ENCODE measurements around the gene CDH20. TPM values are rescaled to one million over a fixed set of nuclear protein-coding genes. Genes with fewer than 3 reads are reported as not detected.

Gene CDH20
- total RNA-seq, 4 donors from 2014 or later = 5.9 TPM; not detected in 3

DNA sequence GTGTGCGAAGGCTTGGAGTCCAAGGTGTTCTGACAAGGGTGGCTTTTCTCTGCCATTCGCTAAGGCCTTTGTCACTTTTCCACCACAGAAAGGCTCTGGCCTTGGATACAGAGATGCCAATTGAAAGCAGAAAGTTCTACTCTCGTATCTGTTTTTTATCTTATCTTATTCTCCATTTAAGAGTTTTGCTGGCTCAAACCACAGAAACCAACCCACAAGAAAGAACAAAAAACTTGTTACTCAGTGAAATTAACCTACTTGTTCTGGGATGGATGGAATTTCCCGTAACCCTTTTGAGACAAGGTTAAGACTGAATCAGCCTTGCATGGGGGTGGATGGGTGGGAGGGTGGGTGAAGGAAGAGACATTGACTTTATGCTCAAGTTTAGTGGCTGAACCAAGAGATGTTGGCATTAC is 221.7 kb downstream of the CDH20 start:
- no peaks in the 10 kb centered on the region for H3K9me3 ChIP-seq

DNA sequence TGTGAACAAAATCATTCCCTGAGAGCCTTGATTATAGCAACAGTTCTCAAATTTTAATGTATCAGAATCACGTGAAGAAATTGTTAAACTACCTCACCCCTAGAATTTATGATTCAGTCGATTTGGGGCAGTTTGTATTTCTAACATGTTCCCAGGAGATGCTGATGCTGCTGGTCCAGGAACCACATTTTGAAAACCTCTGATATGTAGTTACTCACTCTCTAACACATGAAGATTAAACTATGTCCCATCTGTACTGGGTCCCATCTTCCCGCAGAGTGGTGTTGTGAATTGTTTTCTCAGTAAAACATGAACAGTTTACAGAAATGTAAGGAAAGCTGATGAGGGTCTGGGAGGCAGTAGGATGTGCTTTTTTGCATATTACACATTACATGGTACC is 223.1 kb downstream of the CDH20 start:
- intact Hi-C loops (cut with DNase I; ENCODE audit: low total_unique reads) = no loop called here
- DNase-seq = no peak
- TF ChIP-seq POLR2A (IDR thresholded peaks at IDR 0.05) = no peak
- TF ChIP-seq, protein P1, sequence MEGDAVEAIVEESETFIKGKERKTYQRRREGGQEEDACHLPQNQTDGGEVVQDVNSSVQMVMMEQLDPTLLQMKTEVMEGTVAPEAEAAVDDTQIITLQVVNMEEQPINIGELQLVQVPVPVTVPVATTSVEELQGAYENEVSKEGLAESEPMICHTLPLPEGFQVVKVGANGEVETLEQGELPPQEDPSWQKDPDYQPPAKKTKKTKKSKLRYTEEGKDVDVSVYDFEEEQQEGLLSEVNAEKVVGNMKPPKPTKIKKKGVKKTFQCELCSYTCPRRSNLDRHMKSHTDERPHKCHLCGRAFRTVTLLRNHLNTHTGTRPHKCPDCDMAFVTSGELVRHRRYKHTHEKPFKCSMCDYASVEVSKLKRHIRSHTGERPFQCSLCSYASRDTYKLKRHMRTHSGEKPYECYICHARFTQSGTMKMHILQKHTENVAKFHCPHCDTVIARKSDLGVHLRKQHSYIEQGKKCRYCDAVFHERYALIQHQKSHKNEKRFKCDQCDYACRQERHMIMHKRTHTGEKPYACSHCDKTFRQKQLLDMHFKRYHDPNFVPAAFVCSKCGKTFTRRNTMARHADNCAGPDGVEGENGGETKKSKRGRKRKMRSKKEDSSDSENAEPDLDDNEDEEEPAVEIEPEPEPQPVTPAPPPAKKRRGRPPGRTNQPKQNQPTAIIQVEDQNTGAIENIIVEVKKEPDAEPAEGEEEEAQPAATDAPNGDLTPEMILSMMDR (IDR thresholded peaks at IDR 0.05) = no peak
- H3K9me3 ChIP-seq = no peaks in the 10 kb centered on the region
- H3K27ac ChIP-seq = no peak overlapping the region
- no peaks in the 10 kb centered on the region for H3K36me3 ChIP-seq
- H3K4me3 ChIP-seq = no peak overlapping the region
- no peaks in the 10 kb centered on the region for H3K27me3 ChIP-seq
- no peaks in the 10 kb centered on the region for H3K4me1 ChIP-seq

More for the DNA sequence above, 221.7 kb downstream of the CDH20 start:
- DNase-seq = no peak
- intact Hi-C loops (cut with DNase I; ENCODE audit: low total_unique reads) = no loop called here
- Histone ChIP-seq H3K4me3 (no peak overlapping the region), H3K27me3 (no peaks in the 10 kb centered on the region), H3K4me1 (no peaks in the 10 kb centered on the region), H3K27ac (no peak overlapping the region), H3K36me3 (no peaks in the 10 kb centered on the region)
- TF ChIP-seq POLR2A (IDR thresholded peaks at IDR 0.05) = no peak
- TF ChIP-seq, protein P1 (IDR thresholded peaks at IDR 0.05) = no peak

DNA sequence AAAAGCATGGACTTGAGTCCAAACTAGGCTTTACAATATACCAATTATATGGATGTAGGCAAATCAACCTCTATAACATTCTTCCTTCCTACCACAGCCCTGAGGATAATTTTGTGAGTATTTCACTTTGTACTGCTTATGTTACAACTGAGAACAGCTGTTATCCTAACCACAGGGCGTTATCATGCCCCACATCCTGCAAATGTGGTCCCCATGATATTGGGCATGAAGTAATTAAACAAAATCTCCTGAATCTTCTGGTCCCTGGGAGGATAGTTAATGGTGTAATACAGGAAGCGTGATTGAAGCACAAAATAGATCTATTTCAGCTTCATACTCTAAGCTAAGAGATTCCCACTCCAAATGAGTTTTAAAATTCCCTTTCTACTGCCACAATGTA is 223.6 kb downstream of the CDH20 start:
- no peaks in the 10 kb centered on the region for H3K9me3 ChIP-seq
- no peak overlapping the region for H3K4me3 ChIP-seq
- intact Hi-C loops (cut with DNase I; ENCODE audit: low total_unique reads) = no loop called here
- H3K4me1 ChIP-seq = no peaks in the 10 kb centered on the region
- no peak overlapping the region for H3K27ac ChIP-seq
- TF ChIP-seq, protein P1 (IDR thresholded peaks at IDR 0.05) = no peak
- no peak for TF ChIP-seq POLR2A (IDR thresholded peaks at IDR 0.05)
- no peaks in the 10 kb centered on the region for H3K27me3 ChIP-seq
- no peak for DNase-seq
- no peaks in the 10 kb centered on the region for H3K36me3 ChIP-seq

DNA sequence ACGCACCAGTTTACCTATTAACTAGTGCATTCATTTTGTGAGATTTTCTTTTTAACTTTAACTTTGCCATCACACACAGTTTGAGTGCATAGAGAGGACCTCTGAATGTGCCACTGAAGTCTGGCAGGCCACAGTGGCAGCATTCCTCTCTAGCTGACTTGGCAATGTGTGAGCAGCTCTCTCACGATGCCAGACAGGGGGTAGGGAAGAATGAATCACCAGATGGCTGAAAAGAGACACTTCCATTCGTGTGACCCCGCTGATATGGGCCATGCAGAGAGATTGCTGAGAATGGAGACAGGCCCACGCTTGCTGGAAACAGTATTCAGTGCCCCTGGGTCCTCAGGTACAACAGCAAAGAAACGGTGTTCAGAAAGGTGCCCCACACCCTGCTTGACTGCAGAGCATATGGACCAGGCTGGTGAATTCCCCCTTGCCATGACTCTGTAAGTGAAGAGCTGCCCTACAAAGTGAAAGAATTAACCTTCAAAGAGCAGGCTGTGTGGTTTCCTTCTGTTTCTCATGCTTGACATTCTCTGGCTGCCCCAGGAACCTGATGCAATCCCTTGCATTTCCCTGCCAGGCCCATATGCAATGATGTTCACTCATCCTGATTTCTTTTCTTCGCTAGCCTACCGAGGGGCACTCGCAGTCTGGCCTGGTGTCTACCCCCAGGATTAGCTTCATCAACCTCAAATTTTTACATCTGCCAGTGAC is 236.1 kb downstream of the CDH20 start:
- Histone ChIP-seq H3K4me1 (no peaks in the 10 kb centered on the region), H3K9me3 (no peaks in the 10 kb centered on the region), H3K4me3 (no peak overlapping the region), H3K27me3 (no peaks in the 10 kb centered on the region), H3K36me3 (no peaks in the 10 kb centered on the region), H3K27ac (no peak overlapping the region)
- no peak for DNase-seq
- intact Hi-C loops (cut with DNase I; ENCODE audit: low total_unique reads) = no loop called here
- no peak for TF ChIP-seq POLR2A (IDR thresholded peaks at IDR 0.05)
- TF ChIP-seq, protein P1 (IDR thresholded peaks at IDR 0.05) = no peak

DNA sequence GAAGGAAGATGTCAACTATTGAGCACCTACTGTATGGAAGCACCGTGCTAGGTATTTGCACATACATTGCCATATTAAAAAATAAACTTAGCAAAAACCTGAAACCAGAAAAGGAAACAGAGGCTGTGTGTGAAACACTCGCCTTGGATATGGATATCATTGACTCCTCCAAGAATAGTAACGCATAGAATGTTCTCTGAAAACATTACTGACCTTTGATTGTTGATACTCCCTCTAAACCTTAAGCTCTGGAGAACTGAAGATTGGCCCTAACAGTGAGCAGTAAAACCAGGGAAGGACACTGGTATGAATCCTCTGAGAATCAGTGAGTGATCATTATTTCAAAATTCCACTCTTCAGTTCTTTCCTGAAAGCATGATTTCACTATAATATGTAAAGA is 236.8 kb downstream of the CDH20 start:
- TF ChIP-seq, protein P1 (IDR thresholded peaks at IDR 0.05) = no peak
- no peak for TF ChIP-seq POLR2A (IDR thresholded peaks at IDR 0.05)
- Histone ChIP-seq H3K4me3 (no peak overlapping the region), H3K27ac (no peak overlapping the region), H3K27me3 (no peaks in the 10 kb centered on the region), H3K4me1 (no peaks in the 10 kb centered on the region), H3K36me3 (no peaks in the 10 kb centered on the region), H3K9me3 (no peaks in the 10 kb centered on the region)
- intact Hi-C loops (cut with DNase I; ENCODE audit: low total_unique reads) = no loop called here
- no peak for DNase-seq

Measured in uterus (tissue), 4 donors.